Ramos (cell line): ENCODE results near the gene ZNF730.
"Not testable (repeated sequence)": the region's sequence is repeated elsewhere in the genome, so short reads cannot be mapped to it uniquely, and the experiment has no call there.

Experiments
- in situ Hi-C: fragments of 300-500 bp; cut with MboI; formaldehyde crosslinking; loops from one replicate; pipeline ENCODE4 v1.14.3; 2022; ENCODE audit warnings: low sequenced_read_pairs; ENCODE audit not compliant: unreplicated experiment

The ZNF730 gene

DNA sequence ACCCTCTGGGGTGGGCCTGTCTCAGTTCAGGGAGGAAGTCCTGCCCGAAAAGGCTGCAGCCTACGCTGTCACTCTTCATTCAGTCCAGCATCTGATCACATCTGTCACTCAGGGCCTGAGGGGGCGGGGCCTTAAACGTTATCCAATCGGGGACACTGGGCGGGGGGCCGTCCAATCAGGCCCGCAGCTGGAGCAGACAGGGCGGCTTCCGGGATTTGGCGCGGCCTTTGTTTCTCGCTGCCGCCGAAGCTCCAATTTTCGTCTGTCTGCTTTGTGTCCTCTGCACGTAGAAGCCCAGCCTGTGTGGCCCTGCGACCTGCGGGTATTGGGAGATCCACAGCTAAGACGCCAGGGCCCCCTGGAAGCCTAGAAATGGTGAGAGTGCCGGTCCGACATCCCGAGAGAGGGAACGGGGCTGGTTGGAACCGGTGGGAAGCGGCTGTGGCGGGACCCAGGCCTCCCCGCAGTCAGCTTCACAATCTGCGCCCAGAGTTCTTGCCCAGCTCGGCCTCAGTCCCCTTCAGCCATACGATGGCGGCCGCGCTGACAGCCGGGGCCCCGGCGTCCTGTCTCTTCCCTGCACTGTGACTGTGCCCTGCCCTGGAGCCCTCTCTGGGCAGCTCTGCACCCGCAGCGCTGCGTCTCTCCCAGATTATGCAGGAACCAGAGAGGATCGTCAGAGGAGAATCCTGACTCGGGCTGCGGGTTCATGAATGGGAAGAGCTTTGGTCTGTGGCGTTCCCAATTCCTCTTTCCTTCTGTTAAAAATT is at the start of gene ZNF730:
ZNF730 (plus strand) TSS at position 224 of the 770 bp plus-strand sequence; CDS start at position 373, 149 bp downstream.
- in situ Hi-C loops, result no loop called here

- in situ Hi-C loops, result no loop called here
Measured at GRCh38 chr19:23070353-23071146, 46.3 kb upstream of the ZNF730 start.

GRCh38 chr19:23071147-23071511 is 45.7 kb upstream of the ZNF730 start:
- in situ Hi-C loops, result no loop called here

DNA sequence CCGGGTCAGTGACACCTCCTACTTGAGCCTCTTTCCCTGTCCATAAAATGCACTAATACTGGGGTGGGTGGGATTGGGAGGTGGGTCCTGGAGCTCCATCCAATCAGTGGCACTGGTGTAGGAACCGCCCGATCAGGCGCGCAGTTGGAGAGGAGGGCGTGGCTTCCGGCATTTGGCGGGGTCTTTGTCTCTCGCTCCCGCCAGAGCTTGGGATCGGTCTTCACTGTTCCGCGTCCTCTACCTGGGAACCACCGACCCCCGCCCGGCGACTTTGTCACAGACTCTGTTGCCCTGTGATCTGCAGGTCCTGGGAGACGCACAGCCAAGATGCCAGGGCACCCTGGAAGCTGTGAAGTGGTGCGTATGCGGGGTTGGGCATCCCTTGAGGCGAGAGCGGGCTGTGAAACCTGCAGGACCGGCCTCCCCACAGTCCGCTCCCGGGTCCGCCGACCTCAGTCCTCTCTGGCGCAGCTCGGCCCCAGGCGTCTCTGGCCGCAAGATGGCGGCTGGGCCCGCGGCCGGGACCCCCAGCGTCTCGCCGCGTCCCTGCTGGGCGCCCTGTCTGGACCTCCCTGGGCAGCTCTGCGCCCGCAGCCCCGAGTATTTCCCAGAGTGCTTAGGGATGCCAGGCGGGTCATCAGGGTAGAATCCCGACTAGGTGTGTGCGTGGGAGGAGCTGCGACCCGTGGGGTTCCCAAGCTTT is 41.6 kb upstream of the ZNF730 start:
- in situ Hi-C loops, result no loop called here

DNA sequence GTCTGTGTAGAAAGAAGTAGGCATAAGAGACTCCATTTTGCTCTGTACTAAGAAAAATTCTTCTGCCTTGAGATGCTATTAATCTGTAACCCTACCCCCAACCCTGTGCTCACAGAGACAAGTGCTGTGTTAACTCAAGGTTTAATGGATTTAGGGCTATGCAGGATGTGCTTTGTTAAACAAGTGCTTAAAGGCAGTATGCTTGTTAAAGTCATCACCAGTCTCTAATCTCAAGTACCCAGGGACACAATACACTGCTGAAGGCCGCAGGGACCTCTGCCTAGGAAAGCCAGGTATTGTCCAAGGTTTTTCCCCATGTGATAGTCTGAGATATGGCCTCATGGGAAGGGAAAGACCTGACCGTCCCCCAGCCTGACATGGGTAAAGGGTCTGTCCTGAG is 39.0 kb upstream of the ZNF730 start:
- in situ Hi-C loops, result not testable (repeated sequence)

- in situ Hi-C loops, result no loop called here
Measured at GRCh38 chr19:23093832-23094231, 23.0 kb upstream of the ZNF730 start.

GRCh38 chr19:23095418-23095817 is 21.4 kb upstream of the ZNF730 start:
- in situ Hi-C loops, result no loop called here

GRCh38 chr19:23098286-23098685 is 18.5 kb upstream of the ZNF730 start:
- in situ Hi-C loops, result no loop called here

DNA sequence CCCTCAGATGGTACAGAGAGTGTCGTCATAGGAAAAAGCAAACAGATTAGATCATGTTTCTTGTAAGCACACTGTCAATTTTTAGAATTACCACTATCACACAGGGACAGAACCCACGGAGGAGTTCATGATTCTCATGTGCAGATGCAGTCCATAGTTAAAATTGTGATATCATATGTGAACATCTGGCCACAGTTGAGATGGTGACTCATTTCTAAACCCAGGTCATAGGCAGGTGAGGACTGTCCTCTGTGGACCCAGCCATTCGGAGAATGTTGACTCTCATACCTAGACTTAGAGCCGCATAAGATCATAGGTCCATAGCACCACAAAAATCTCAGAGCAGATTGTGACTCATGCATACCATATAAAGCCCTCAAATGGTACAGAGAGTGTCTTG is 17.8 kb upstream of the ZNF730 start:
- in situ Hi-C loops, result no loop called here

GRCh38 chr19:23099966-23100365 is 16.9 kb upstream of the ZNF730 start:
- in situ Hi-C loops, result no loop called here

GRCh38 chr19:23101241-23101640 is 15.6 kb upstream of the ZNF730 start:
- in situ Hi-C loops, result no loop called here

DNA sequence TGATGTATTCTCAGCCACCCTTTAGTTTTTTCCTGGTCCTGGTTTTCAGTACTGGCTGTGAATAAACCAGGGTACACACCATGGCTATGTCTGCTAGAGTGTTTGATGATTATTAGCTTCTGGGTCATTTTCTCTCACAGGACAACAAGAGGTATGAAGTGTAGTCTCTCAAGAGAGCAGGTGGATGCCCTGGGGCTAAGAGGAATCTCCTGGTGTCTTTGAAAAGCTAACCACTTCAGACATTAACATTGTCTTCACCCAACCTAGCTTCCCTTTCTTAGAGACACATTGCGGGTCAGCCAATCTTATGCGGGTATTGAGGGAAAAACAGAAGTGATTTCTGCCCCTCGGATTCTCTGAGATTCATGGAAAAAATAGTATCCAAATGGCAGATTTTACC is 1.6 kb downstream of the ZNF730 start:
- in situ Hi-C loops, result no loop called here

DNA sequence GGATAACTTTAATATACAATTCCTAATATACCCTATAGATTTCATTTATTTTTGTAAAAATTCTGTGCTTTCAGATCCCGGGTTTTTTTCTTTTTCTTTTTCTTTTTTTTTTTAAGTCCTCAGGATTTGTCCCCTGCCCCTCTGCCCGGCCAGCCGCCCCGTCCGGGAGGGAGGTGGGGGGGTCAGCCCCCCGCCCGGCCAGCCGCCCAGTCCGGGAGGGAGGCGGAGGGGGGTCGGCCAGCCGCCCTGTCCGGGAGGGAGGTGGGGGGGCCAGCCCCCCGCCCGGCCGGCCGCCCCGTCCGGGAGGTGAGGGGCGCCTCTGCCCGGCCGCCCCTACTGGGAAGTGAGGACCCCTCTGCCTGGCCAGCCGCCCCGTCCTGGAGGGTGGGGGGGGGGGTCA is 17.4 kb downstream of the ZNF730 start:
- in situ Hi-C loops, result not testable (repeated sequence)

GRCh38 chr19:23145617-23146415 is 29.0 kb downstream of the ZNF730 start:
- in situ Hi-C loops, result no loop called here

DNA sequence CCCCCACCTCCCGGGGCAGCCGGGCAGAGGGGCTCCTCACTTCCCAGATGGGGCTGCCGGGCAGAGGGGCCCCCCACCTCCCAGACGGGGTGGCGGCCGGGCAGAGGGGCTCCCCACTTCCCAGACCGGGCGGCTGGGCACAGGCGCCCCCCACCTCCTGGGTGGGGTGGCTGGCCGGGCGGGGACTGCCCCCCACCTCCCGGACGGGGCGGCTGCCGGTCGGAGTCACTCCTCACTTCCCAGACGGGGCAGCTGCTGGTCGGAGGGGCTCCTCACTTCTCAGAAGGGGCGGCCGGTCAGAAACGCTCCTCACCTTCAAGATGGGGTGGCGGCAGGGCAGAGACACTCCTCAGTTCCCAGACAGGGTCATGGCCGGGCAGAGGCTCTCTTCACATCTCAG is 43.9 kb downstream of the ZNF730 start:
- in situ Hi-C loops, result no loop called here

DNA sequence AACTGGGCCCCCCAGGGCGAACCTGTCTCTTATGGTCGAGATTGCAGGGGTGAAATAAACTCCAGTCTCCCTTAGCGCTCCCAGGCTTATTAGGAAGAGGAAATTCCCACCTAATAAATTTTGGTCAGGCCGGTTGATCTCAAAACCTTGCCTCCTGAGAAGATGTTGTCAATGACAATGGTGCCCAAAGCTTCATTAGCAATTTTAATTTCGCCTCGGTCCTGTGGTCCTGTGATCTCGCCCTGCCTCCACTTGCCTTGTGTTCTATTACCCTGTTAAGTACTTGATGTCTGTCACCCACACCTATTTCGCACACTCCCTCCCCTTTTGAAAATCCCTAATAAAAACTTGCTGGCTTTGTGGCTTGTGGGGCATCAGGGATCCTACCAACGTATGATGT is 51.5 kb downstream of the ZNF730 start:
- in situ Hi-C loops, result not testable (repeated sequence)

- in situ Hi-C loops, result no loop called here
Measured at GRCh38 chr19:23183251-23183650, 66.4 kb downstream of the ZNF730 start.

GRCh38 chr19:23190341-23190740 is 73.5 kb downstream of the ZNF730 start:
- in situ Hi-C loops, result no loop called here
